GM21390 (cell line): ENCODE measurements around the gene TXNIP.
A peak's percentile ranks its signal among the peaks of the same experiment; 100 is the strongest.

ENCODE experiments used
- ATAC-seq: cut with Tn5 transposase; IDR thresholded peaks from one replicate; pipeline ENCODE4 v1.9.1; 2021; ENCODE audit not compliant: unreplicated experiment

TXNIP gene

GRCh38 chr1:145986551-145986950, 9.8 kb downstream of the TXNIP start:
- ATAC-seq, result no peak

- ATAC-seq, result no peak
Measured at GRCh38 chr1:145985502-145986439, 10.6 kb downstream of the TXNIP start.

- no peak for ATAC-seq
Measured at GRCh38 chr1:145985129-145985501, 11.3 kb downstream of the TXNIP start.

- ATAC-seq, result no peak
Measured at GRCh38 chr1:145983960-145984830, 12.2 kb downstream of the TXNIP start.

GRCh38 chr1:145983206-145983675, 13.1 kb downstream of the TXNIP start:
- no peak for ATAC-seq

GRCh38 chr1:145982010-145982723, 14.2 kb downstream of the TXNIP start:
- no peak for ATAC-seq

GRCh38 chr1:145980457-145980994, 15.9 kb downstream of the TXNIP start:
- ATAC-seq, result no peak

GRCh38 chr1:145979746-145980456, 16.5 kb downstream of the TXNIP start:
- ATAC-seq, result no peak

GRCh38 chr1:145978854-145979745, 17.3 kb downstream of the TXNIP start:
- peak; percentile 91 for ATAC-seq

GRCh38 chr1:145978471-145978853, 17.9 kb downstream of the TXNIP start:
- no peak for ATAC-seq

GRCh38 chr1:145977486-145978470, 18.6 kb downstream of the TXNIP start:
- no peak for ATAC-seq

- ATAC-seq, result no peak
Measured at GRCh38 chr1:145977016-145977415, 19.4 kb downstream of the TXNIP start.

- ATAC-seq, result no peak
Measured at GRCh38 chr1:145975216-145975615, 21.2 kb downstream of the TXNIP start.

- ATAC-seq, result no peak
Measured at GRCh38 chr1:145974721-145975120, 21.7 kb downstream of the TXNIP start.

- ATAC-seq, result no peak
Measured at GRCh38 chr1:145972580-145972979, 23.8 kb downstream of the TXNIP start.

GRCh38 chr1:145967288-145967687, 29.1 kb downstream of the TXNIP start:
- no peak for ATAC-seq

- no peak for ATAC-seq
Measured at GRCh38 chr1:145965119-145965744, 31.1 kb downstream of the TXNIP start.
